ES-I3 (cell line): Measurements from ENCODE around the gene PHTF1.
A peak's percentile ranks its signal among the peaks of the same experiment; 100 is the strongest.

Experiments
- H3K36me3 ChIP-seq: 2 replicates; pipeline ENCODE4 v1.6.1; 2013; ENCODE audit warnings: mild to moderate bottlenecking, low read length, control low read depth, moderate library complexity; ENCODE audit not compliant: insufficient read depth
- H3K4me1 ChIP-seq: 2 replicates; pipeline ENCODE4 v1.6.1; 2013; ENCODE audit warnings: mild to moderate bottlenecking, control low read depth, low read length; ENCODE audit not compliant: insufficient read depth
- H3K9ac ChIP-seq: 2 replicates; pipeline ENCODE4 v1.6.1; 2013; ENCODE audit warnings: low read depth, mild to moderate bottlenecking, low read length, moderate library complexity
- H3K9me3 ChIP-seq: 2 replicates; pipeline ENCODE4 v1.6.1; 2013; ENCODE audit warnings: mild to moderate bottlenecking, low read length, moderate library complexity; ENCODE audit not compliant: control insufficient read depth, insufficient read depth

Gene PHTF1

DNA sequence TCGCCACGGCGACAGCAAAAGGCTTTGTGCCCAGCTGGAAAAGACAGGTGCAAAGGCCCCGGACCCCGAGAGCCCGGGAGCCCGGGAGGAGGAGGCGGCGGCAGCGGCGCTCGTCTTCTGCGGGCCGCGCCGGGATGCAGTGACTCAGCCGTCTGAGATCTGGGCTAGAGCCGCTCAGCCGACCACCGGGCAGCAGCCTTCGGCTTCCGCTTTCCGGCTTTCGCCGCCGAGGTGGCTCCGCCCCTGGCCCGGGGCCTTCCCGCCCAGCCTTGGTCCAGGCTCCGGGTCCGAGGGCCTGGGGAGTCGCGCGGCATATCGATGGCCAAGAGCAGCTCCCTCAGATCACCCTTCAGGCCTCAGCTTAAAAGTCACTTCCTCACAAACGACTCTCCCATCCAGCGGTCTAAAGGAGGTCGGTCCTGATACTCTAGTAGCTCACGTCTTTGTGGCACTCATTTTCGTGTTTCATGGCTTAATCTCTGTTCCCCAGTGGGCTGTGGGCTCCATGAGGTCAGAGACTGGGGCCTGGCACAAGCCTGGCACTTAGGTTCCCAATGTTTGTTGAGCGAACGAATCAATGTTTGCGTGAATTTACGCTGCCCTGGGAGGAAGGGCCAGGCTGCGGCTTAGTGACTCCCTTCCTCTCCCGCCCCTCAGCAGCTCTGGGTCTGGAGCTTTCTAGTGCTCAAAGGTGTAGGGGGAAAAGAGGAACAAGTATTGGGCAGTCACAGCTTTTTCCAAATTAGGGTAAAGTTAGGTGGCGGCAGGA lies at the start of gene PHTF1:
Gene PHTF1 (minus strand): TSS at position 154 of the 769 bp plus-strand sequence. CDS start 783 bp downstream, outside the sequence.
- Histone ChIP-seq H3K9ac (peak within 1 kb of the TSS; percentile 74), H3K36me3 (no peaks in the 10 kb centered on the region), H3K9me3 (no peaks in the 10 kb centered on the region), H3K4me1 (peaks cover 10% of the 10 kb centered on the region; the same call in 1 of the 2 replicates)

DNA sequence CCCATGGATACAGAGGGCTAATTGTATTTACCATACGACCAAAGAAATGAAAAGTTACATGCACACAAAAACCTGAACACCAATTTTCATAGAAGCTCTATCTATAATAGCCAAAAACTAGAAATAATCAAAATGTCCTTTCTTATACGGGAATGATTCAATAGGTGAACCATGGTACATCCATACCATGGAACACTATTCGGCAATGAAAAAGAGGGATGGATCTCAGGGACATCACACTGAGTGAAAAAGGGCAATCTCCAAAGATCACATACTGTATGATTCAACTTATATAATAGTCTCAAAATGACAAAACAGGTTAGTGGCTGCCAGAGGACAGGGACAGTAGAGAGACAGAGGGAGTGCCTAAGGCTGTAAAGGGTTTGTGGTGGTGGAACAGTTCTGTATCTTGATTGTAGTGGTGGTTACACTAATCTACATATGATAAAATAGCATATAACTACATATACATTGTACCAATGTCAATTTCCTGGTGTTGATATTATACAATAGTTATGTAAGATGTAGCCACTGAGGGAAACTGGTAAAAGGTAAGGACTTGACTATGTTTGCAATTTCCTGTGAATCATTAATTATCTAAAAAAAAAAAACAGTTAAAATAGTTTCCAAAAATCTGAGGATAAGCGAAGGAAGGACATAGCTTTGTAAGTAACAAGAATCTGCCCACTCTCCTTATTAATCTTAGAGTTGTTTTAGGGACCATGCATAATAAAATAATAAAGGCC lies 49.3 kb upstream of the PHTF1 start:
- H3K4me1 ChIP-seq = 0 out of 2 replicates have a peak, but pooled peaks cover 7% of the 10 kb centered on the region
- no peak overlapping the region for H3K9ac ChIP-seq
- H3K9me3 ChIP-seq = no peaks in the 10 kb centered on the region
- H3K36me3 ChIP-seq = no peaks in the 10 kb centered on the region

DNA sequence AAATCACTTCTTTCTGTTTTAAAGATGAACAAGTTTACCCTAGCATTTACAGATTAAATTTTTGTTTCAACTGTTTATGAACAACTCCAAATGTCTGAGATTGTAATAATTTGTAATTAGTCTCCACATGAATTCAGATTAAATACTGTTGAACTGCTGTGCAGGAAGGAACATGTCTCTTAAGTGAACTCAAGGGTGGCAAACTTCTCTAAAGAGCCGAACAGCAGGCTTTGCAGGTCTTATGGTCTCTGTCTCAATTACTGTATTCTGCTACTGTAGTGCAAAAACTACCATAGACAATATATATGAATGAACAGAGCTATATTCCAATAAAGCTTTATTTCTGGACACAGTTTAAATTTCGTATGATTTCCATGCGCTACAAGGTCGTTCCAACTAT lies 46.4 kb upstream of the PHTF1 start:
- Histone ChIP-seq H3K9ac (no peak overlapping the region), H3K36me3 (no peaks in the 10 kb centered on the region), H3K9me3 (no peaks in the 10 kb centered on the region), H3K4me1 (0 out of 2 replicates have a peak, but pooled peaks cover 7% of the 10 kb centered on the region)

GRCh38 chr1:113805256-113805531 lies 45.9 kb upstream of the PHTF1 start:
- H3K9me3 ChIP-seq = no peaks in the 10 kb centered on the region
- 0 out of 2 replicates have a peak, but pooled peaks cover 4% of the 10 kb centered on the region for H3K4me1 ChIP-seq
- H3K36me3 ChIP-seq = no peaks in the 10 kb centered on the region
- no peak overlapping the region for H3K9ac ChIP-seq

GRCh38 chr1:113804421-113805255 lies 45.4 kb upstream of the PHTF1 start:
- H3K9me3 ChIP-seq = no peaks in the 10 kb centered on the region
- 0 out of 2 replicates have a peak, but pooled peaks cover 3% of the 10 kb centered on the region for H3K4me1 ChIP-seq
- H3K9ac ChIP-seq = no peak overlapping the region
- H3K36me3 ChIP-seq = no peaks in the 10 kb centered on the region

DNA sequence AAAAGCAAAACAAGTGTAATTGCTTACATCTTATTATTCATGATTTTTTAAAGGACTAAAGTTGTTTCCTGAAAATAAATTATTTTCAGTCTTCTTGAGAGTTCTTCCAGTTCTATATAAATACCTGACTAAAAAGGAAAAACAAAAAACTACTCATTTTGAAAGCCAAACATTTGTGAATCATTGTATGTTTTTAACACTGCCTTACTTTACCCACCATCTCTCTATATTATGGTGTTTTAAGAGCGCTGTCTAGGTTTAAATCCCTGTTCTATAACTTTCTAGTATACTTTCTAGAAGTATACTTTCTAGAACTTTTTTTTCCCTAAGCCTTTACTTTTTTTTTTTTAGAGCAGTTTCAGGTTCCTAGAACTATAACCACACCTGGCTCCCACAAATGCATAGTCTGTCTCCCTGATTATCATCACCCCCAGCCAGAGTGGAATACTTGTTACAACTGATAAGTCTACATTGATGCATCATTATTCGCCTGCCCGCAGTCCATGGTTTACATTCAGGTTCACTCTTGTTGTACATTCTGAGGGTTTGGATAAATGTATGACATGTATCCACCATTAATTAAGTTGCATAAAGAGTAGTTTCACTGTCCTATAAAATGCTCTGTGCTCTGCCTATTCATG lies 43.2 kb upstream of the PHTF1 start:
- Histone ChIP-seq H3K4me1 (0 out of 2 replicates have a peak, but pooled peaks cover 3% of the 10 kb centered on the region), H3K9me3 (no peaks in the 10 kb centered on the region)

GRCh38 chr1:113800487-113800886 lies 41.2 kb upstream of the PHTF1 start:
- Histone ChIP-seq H3K9ac (no peak overlapping the region), H3K36me3 (peaks cover 5% of the 10 kb centered on the region), H3K9me3 (no peaks in the 10 kb centered on the region), H3K4me1 (0 out of 2 replicates have a peak, but pooled peaks cover 3% of the 10 kb centered on the region)

More for the DNA sequence above, 43.2 kb upstream of the PHTF1 start:
- H3K9ac ChIP-seq = no peak overlapping the region
- peaks cover 3% of the 10 kb centered on the region for H3K36me3 ChIP-seq

DNA sequence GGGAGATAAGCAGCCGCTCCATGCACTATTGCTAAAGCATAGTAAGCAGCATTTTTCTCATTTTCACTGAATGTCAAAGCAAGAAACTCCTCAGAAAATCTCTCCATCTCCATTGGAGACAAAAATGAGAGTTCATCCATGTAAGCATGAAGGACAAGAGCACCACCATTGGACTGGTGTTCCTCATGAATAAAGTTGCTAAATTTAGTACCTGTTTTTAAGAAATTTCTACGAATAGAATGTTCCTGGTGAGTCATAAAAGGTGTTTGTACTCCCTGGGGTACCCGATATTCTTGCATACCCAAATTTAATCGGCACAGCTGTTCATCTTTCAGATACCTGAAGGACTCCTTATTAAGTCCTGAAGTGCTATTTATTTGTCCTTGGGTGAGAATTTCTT lies 38.2 kb upstream of the PHTF1 start:
- H3K4me1 ChIP-seq = no peaks in the 10 kb centered on the region
- H3K9me3 ChIP-seq = no peaks in the 10 kb centered on the region
- H3K36me3 ChIP-seq = peaks cover 5% of the 10 kb centered on the region
- no peak overlapping the region for H3K9ac ChIP-seq

- peaks cover 5% of the 10 kb centered on the region for H3K36me3 ChIP-seq
- no peak overlapping the region for H3K9ac ChIP-seq
- no peaks in the 10 kb centered on the region for H3K9me3 ChIP-seq
- no peaks in the 10 kb centered on the region for H3K4me1 ChIP-seq
Observed at GRCh38 chr1:113793878-113794834, 34.9 kb upstream of the PHTF1 start.

DNA sequence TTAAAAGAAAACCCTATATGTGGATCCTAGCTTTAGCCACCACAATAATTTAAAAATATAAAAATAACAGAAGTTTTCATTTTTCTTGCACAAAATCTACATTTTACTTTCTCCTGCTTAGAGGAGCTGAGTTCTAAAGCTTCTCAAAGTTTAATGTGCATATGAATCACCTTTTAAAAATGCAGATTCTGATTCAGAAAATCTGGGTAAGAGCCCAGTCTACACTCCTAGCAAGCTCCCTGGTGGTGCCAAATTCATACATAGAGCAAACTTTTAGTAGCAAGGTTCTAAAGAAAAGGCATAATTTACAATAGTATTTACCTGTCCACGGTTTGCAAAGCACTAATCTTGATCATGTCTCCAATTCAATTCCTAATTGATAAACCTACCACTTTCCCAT lies 33.7 kb upstream of the PHTF1 start:
- H3K9me3 ChIP-seq = no peaks in the 10 kb centered on the region
- peaks cover 5% of the 10 kb centered on the region for H3K36me3 ChIP-seq
- H3K9ac ChIP-seq = no peak overlapping the region
- no peaks in the 10 kb centered on the region for H3K4me1 ChIP-seq

DNA sequence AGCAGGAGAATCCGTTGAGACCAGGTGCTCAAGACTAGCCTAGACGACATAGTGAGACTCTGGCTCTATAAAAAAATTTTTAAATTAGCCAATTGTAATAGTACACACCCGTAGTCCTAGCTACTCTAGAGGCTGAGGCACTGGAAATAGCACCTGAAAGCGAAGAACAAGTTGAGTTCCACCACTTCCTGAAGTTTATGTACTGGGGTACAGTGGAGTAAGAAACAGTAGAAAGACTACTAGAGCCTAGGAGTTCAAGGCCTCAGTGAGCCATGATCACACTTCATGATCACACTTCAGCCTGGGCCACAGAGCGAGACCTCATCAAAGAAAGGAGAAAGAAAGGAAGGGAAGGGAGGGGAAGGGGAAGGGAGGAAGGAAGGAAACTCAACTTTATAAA lies 33.2 kb upstream of the PHTF1 start:
- Histone ChIP-seq H3K9ac (no peak overlapping the region), H3K36me3 (peaks cover 2% of the 10 kb centered on the region), H3K9me3 (no peaks in the 10 kb centered on the region), H3K4me1 (no peaks in the 10 kb centered on the region)

DNA sequence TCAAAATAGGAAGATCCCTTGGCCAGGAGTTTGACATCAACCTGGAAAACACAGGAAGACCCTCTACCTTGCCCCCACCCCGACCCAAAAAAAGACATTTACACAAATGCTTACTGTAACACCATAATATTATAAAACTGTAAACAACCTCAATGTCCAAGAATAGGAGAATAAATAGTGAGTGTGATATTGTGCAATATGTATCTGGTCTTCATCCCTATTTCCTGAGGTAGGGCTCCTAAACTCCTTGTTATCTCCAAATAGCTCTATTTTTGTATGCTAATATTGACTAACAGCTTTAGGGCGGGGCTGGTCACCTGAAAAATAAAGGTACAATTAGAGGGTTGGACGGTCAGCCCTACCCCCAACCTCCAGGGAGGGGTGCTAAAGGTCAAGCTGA lies 29.5 kb upstream of the PHTF1 start:
- H3K9ac ChIP-seq = no peak overlapping the region
- no peaks in the 10 kb centered on the region for H3K9me3 ChIP-seq
- no peaks in the 10 kb centered on the region for H3K36me3 ChIP-seq
- peaks cover 4% of the 10 kb centered on the region; the same call in 1 of the 2 replicates for H3K4me1 ChIP-seq

DNA sequence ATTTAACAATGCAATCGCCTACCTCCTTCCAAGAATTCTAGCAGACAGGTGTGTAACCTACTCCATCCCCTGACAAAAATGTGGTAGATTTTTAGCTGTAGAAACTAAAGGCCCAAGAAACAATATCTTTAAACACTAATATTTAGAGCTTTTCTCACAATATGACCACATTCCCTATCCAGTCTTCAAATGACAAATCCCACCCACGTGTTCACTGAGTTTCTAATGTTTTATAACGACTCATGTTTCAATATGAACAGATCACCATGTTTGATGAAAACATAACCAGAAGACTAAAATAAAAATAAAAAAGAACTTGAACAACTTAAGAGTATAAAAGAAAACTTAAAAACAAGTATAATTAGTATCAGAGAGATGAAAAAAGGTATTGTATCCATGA lies 28.4 kb upstream of the PHTF1 start:
- Histone ChIP-seq H3K4me1 (peaks cover 4% of the 10 kb centered on the region; the same call in 1 of the 2 replicates), H3K36me3 (no peaks in the 10 kb centered on the region), H3K9me3 (no peaks in the 10 kb centered on the region), H3K9ac (no peak overlapping the region)
